ENCODE measurements around the gene OXER1.

The OXER1 gene

GRCh38 chr2:42752816-42753813, 10.8 kb downstream of the OXER1 start:
- no peak for TF ChIP-seq CTCF (IDR thresholded peaks at IDR 0.05)

GRCh38 chr2:42752314-42752713, 11.6 kb downstream of the OXER1 start:
- no peak for TF ChIP-seq CTCF (IDR thresholded peaks at IDR 0.05)

GRCh38 chr2:42748840-42749239, 15.1 kb downstream of the OXER1 start:
- no peak for TF ChIP-seq CTCF (IDR thresholded peaks at IDR 0.05)

- TF ChIP-seq CTCF (IDR thresholded peaks at IDR 0.05): no peak
Observed at GRCh38 chr2:42747422-42747821, 16.5 kb downstream of the OXER1 start.

GRCh38 chr2:42744545-42745082, 19.3 kb downstream of the OXER1 start:
- no peak for TF ChIP-seq CTCF (IDR thresholded peaks at IDR 0.05)

- TF ChIP-seq CTCF (IDR thresholded peaks at IDR 0.05): no peak
Observed at GRCh38 chr2:42743659-42743990, 20.3 kb downstream of the OXER1 start.

GRCh38 chr2:42742740-42743658, 20.9 kb downstream of the OXER1 start:
- TF ChIP-seq CTCF (IDR thresholded peaks at IDR 0.05): no peak

Data from LNCAP (cell line).